NT2/D1 (cell line): ENCODE measurements around the gene CNKSR2.

Source experiments
- SUZ12 ChIP-seq: IDR thresholded peaks from 2 replicates; pipeline ENCODE4 v1.6.1; 2011; ENCODE audit not compliant: insufficient read length, insufficient read depth; ENCODE audit errors: extremely low read depth
- YY1 ChIP-seq: IDR thresholded peaks from 2 replicates; pipeline ENCODE4 v1.6.1; 2011; ENCODE audit not compliant: insufficient read length, insufficient read depth

DNA sequence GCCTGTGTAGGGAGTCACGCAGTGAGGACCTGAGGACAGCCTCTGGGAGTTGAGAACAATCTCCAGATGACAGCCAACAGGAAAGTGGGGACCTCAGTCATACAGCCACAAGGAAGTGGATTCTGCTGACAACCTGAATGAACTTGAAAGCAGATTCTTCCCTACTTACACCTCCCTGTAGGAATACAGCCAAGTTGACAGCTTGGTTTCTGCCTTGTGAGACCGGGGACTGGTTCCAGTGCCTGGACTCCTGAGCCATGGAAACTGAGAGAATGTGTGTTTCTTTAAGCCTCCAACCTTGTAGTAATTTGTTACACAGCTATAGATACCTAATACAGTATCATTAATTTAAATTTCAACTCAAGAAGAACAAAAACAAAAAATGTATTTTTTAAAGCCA lies 107.5 kb downstream of the CNKSR2 start:
- TF ChIP-seq SUZ12 (no peak), YY1 (no peak)
